ENCODE results near the gene GPRC5A. TPM values are rescaled to one million over a fixed set of nuclear protein-coding genes. Genes with fewer than 3 reads are reported as not detected.

GPRC5A gene
- total and polyA plus RNA-seq, 10 of the 15 experiments (the other 5 are each of a cell fraction or from before 2014, with no cell fraction given): 0.10 to 2.8 (median 1.1) TPM

DNA sequence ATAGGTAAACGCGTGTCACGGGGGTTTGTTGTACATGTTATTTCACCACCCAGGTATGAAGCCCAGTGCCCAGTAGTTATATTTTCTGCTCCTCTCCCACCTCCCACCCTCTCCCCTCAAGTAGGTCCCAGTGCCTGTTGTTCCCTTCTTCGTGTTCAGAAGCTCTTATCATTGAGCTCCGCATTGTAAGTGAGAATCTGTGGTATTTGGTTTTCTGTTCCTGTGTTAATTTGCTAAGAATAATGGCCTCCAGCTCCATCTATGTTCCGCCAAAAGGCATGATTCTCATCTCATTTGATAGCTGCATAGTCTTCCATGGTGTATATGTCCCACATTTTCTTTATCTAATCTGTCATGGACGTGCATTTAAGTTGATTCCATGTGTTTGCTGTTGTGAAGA is 67.5 kb downstream of the GPRC5A start:
- ChIA-PET CTCF (no interaction called here), POLR2A (no interaction called here), RAD21 (ENCODE audit: unreplicated experiment) (no interaction called here), SMC1A (ENCODE audit: uncharacterized antibody, unreplicated experiment) (no interaction called here)
- no peaks in the 10 kb centered on the region for H4K20me1 ChIP-seq (ENCODE audit: control insufficient read depth, insufficient read depth)
- intact Hi-C loops (cut with micrococcal nuclease; ENCODE audit: unreplicated experiment): no loop called here
- in situ Hi-C loops (cut with MboI): no loop called here
- no peaks in the 10 kb centered on the region for H3K36me3 ChIP-seq (ENCODE audit: control insufficient read depth in 2 of 2, insufficient read depth in 2 of 2, low read length in 1 of 2)
- H3K27me3 ChIP-seq (replicated peaks in 1 of 2; ENCODE audit: control insufficient read depth in 2 of 2, insufficient read depth in 2 of 2, low read length in 1 of 2): no peaks in the 10 kb centered on the region; a peak in 1 of 4 replicates
- H3K4me2 ChIP-seq (ENCODE audit: control insufficient read depth, insufficient read depth): no peak overlapping the region
- no peak overlapping the region for H3K9ac ChIP-seq (ENCODE audit: control insufficient read depth, insufficient read depth, low read length)
- 70% methylated on average over 7 of the region's 7 CpGs for whole genome bisulfite sequencing (ENCODE audit: insufficient coverage, insufficient replicate concordance, low lambda C conversion rate, missing lambda C conversion rate)
- no peaks in the 10 kb centered on the region for H3K79me2 ChIP-seq (ENCODE audit: control insufficient read depth, insufficient read depth, low read length)
- H3K9me3 ChIP-seq (replicated peaks; ENCODE audit: control insufficient read depth, insufficient read depth, low read length): no peaks in the 10 kb centered on the region
- ATAC-seq: no peak
- H3K27ac ChIP-seq (ENCODE audit: control insufficient read depth, insufficient read depth): no peak overlapping the region
- no peak overlapping the region for H2AFZ ChIP-seq (ENCODE audit: control insufficient read depth, low read depth, low read length)
- H3K4me3 ChIP-seq: no peak overlapping the region
- TF ChIP-seq, protein P1, sequence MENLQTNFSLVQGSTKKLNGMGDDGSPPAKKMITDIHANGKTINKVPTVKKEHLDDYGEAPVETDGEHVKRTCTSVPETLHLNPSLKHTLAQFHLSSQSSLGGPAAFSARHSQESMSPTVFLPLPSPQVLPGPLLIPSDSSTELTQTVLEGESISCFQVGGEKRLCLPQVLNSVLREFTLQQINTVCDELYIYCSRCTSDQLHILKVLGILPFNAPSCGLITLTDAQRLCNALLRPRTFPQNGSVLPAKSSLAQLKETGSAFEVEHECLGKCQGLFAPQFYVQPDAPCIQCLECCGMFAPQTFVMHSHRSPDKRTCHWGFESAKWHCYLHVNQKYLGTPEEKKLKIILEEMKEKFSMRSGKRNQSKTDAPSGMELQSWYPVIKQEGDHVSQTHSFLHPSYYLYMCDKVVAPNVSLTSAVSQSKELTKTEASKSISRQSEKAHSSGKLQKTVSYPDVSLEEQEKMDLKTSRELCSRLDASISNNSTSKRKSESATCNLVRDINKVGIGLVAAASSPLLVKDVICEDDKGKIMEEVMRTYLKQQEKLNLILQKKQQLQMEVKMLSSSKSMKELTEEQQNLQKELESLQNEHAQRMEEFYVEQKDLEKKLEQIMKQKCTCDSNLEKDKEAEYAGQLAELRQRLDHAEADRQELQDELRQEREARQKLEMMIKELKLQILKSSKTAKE (IDR thresholded peaks at IDR 0.05; ENCODE audit: low read depth, poor library complexity, severe bottlenecking): no peak
- no peak for TF ChIP-seq GATAD2B (conservative IDR thresholded peaks at IDR 0.05; ENCODE audit: low read depth)
- TF ChIP-seq, protein P2, sequence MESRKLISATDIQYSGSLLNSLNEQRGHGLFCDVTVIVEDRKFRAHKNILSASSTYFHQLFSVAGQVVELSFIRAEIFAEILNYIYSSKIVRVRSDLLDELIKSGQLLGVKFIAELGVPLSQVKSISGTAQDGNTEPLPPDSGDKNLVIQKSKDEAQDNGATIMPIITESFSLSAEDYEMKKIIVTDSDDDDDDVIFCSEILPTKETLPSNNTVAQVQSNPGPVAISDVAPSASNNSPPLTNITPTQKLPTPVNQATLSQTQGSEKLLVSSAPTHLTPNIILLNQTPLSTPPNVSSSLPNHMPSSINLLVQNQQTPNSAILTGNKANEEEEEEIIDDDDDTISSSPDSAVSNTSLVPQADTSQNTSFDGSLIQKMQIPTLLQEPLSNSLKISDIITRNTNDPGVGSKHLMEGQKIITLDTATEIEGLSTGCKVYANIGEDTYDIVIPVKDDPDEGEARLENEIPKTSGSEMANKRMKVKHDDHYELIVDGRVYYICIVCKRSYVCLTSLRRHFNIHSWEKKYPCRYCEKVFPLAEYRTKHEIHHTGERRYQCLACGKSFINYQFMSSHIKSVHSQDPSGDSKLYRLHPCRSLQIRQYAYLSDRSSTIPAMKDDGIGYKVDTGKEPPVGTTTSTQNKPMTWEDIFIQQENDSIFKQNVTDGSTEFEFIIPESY (IDR thresholded peaks at IDR 0.05): no peak
- TF ChIP-seq WRNIP1 (IDR thresholded peaks at IDR 0.05; ENCODE audit: borderline replicate concordance, low read depth, low read length): no peak
- no peak for TF ChIP-seq JUNB (IDR thresholded peaks at IDR 0.05)
- no peak for TF ChIP-seq SMAD1 (IDR thresholded peaks at IDR 0.05; ENCODE audit: low read depth, partially characterized antibody)
- no TSS peak for BruUV-seq (replicated peaks)
- no peak for FAIRE-seq
- H3K4me1 ChIP-seq (ENCODE audit: control insufficient read depth, insufficient read depth, low read length): no peaks in the 10 kb centered on the region
- no peak for DNase-seq (ENCODE audit: low read depth, low spot score)

Data from GM12878 (cell line).